Posterior vena cava (tissue), 2 donors: Measurements from ENCODE around the gene GRHL1. TPM values are rescaled to one million over a fixed set of nuclear protein-coding genes. Genes with fewer than 3 reads are reported as not detected.
"Not testable (repeated sequence)": the region's sequence is repeated elsewhere in the genome, so short reads cannot be mapped to it uniquely, and the experiment has no call there.

ENCODE experiments used
- DNase-seq: peaks from one replicate; pipeline ENCODE4 v3.0.0-alpha.2; 2020; ENCODE audit warnings: low spot score
- intact Hi-C, 2 donors: fragments of 100-400 bp; cut with DNase I; formaldehyde crosslinking; loops; one replicate each; pipeline versions ENCODE4 v1.14.1 to v1.14.2; 2022 to 2023
- total RNA-seq, 2 donors: library from RNA; stranded (reverse); fragmentation: NEBNext Ultra II Directional; extraction: Animal tissue kit (Norgen Biotek cat#: 25700); gene quantifications; one replicate each; pipeline ENCODE4 v1.2.1, GENCODE V29; 2021
- donor health status: DM: yes; HTN: yes; CAD: no.
- donor health status: DM: yes; HTN: yes; CAD: no.

GRHL1 gene
- total RNA-seq, 2 donors from 2014 or later, result 1.9 to 2.3 TPM

DNA sequence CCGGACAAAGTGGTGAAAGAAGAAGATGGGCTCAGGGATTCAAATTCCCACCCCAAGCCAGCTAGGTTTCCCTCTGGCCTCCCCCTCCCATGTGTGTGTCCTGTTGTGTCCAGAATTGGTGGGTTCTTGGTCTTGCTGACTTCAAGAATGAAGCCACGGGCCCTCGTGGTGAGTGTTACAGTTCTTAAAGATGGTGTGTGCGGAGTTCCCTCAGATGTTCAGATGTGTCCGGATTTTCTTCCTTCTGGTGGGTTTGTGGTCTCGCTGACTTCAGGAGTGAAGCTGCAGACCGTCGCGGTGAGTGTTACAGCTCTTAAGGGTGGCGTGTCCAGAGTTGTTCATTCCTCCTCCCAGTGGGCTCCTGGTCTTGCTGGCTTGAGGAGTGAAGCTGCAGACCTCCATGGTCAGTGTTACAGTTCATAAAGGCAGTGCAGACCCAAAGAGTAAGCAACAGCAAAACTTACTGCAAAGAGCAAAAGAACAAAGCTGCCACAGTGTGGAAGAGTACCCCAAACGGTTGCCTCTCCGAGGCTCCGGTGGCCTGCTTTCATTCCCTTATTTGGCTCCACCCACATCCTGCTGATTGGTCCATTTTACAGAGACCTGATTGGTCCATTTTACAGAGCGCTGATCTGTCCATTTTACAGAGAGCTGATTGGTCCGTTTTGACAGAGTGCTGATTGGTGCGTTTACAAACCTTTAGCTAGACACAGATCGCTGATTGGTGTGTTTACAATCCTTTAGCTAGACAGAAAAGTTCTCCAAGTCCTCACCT is 54.2 kb downstream of the GRHL1 start:
- DNase-seq, result peak; percentile 22
- intact Hi-C loops, result no loop called here

DNA sequence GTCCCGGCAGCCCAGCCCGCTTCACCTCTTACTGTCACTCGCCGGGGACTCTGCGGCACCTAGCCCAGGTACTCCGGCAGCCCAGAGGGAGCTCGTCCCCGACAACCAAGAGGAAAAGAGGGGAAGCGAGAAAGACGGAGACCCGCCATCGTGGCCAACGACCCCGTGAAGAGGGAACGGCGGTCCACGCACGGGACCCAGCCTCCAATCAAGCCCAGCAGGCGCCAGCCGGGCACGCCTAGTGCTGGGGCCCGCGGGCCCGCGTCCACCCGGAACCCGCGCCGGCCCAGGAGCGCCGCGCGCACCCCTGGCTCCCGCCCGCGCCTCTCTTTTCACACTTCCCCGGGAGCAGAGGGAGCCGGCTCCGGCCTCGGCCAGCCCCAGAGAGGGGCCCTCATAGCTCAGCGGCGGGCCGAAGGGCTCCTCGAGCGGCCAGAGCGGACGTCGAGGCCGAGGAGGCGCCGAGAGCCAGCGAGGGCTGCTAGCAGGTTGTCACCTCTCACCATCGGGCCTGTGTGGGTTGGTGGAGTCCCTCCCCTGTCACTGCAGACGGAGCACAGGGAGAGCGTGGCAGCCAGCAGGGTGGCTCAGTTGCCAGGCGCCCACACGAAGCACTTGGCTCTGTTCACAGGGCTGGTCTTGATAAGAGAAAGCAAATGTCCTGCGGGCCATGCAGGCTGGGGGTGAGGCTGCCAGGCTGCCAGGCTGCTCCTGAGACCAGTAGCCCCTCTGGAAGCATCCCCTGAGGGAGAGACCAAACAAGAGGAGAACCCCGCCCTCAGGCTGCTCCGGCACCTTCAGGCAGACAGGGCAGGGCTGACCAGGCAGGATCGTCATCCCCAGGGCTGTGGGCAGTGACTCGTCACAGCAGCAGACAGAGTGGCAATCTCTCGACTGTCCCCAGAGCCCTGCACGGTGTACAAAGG is 55.0 kb downstream of the GRHL1 start:
- peak; percentile 77 for DNase-seq
- intact Hi-C loops, result no loop called here

DNA sequence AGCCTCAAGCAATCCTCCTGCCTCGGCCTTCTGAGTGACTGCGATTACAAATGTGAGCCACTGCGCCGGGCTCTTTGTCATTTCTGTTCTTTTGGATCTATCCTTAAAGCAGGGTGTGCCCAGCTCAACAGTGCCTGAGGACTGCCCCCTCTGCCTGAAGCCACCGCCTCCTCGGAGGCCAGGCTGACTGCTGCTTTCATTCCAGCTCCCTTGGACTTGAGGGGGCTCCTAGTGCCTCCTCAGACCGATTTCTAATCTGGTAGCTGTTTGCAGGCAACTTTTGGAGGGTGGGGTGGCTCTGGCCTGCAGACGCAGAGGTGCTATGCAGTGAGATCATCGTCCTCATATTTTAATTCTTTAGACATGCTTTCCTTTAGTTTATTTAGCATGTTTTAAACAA is 55.9 kb downstream of the GRHL1 start:
- DNase-seq, result peak; percentile 75
- intact Hi-C loops, result no loop called here

DNA sequence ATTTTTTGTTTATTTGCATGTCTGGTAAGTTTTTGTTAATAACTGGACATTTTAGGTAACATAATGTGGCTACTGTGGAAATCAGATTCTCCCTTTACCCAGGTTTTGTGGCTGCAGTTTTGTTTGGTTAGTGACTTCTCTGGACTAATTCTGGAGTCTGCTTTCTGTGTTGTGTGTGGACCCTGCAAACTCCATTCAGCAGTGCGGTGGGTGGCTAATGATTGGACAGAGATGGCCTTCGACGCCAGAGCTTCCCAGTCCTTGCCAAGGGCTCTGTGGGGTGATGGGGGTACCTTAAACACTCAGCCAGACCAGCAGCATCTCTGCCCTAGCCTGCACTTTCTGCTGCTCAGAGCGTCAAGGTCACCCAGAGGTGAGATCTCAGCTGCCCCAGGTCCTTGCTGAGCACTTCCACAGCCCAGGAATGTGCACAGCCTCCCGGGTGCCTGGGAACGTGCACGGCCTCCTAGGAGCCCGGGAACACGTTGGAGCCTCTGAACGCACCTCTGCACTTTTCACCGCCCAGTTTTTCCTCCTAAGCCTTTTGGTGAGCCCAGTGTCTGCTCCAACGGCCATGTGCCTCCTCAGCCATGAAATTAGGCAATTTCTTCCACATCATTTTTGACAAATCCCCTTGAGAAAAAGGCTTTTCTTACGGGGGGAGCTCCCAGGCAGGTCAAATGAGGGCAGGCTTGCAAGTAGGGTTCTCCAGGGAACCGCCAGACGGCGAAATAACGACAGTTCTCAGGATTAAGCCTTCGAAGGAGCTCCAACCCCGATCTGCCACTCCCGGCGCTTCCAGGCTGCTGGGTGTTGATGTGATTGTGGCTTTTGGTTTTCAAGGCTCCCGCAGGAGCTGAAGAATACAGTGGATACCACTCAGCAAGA is 56.7 kb downstream of the GRHL1 start:
- intact Hi-C loops, result no loop called here
- DNase-seq, result peak; percentile 81

DNA sequence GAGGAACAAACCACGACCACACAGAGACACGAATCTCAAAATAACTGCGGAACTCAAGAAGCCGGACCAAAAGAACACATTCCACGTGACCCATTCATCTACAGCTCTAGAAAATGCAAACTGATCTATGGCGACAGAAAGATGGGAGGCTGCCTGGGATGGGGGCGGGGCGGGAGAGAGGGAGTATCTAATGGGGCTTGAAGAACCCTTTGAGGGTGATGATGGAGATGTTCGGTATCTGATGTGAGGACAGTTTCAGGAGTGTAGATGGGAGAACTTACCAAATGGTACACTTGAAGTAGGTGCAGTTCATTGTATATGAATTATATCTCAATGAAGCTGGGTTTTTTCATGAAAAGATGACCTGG is 57.3 kb downstream of the GRHL1 start:
- peak; percentile 53 for DNase-seq
- intact Hi-C loops, result loop anchor here in 1 of 2 donors (1.0 kb wide), 1 partner anchor 165 kb away; the partner anchor contains the start of gene TAF1B

DNA sequence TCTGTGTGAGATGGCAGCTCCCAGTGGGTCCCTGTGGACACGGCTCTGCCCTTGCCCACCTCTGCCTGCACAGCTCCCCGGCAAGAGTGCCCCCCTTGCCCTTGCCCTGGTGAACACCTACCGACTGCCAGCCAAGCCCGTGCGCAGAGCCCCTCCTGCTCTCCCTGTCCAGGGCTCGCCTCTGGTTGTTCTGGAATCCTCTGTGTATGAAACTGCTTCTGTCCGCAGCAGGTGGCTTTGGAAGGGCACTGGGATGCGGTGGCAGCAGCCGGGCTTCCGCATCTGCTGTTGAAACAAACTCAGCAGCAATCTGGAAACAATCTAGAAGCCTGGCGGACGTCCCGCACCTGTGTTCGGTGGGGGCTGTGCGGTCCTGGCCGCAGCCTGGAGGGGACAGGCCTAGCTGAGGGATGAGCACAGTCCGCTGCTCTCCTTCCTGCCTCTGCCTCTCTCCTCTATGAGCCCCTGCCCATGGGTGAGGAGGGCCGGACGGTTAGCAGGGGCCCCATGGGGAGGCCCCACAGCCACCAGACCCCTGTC is 57.8 kb downstream of the GRHL1 start:
- DNase-seq, result peak; percentile 72
- intact Hi-C loops, result loop anchor here in 1 of 2 donors (1.0 kb wide), 1 partner anchor 166 kb away; the partner anchor contains the start of gene TAF1B

DNA sequence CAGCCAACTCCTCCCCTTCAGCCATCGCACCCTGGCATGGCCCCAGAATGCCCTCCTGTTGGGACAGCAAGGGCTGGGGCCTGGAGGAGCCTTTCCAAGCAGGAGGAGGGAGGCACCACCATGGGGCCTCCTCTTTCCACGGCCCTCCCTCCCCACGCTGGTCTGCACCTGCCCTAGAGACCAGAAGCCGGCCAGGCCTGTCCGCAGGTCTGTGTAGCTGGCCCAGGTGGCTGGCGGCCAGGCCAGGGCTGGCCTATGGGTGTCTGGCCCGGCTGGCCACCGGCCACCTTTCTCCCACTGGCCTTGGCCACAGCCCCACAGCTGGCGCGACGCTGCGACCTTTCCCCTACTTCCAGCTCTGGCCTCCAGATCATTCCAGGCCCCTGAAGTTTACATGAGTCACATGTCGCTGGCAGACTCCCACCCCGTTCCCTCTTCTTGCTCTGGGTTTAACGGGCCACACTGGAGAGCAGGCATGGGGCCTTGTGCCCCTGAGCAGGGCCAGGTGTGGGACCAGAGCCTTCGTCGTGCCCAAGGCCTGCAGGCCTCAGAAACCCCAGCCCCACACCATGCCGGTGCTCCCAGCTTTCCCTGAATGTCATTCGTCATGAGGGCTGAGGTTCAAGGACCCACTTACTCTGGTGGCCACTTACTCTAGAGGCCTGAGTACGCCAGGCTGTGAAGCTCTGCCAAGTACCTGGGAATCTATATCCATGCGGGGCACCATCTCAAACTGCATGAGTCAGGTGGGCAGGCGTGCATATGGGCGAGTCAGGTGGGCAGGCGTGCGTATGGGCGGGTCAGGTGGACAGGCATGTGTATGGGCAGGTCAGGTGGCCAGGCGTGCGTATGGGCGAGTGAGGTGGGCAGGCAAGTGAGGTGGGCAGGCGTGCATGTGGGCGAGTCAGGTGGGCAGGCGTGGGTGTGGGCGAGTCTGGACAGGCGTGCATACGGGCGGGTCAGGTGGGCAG is 58.6 kb downstream of the GRHL1 start:
- intact Hi-C loops, result loop anchor here in 1 of 2 donors (1.0 kb wide), 1 partner anchor 167 kb away; the partner anchor contains the start of gene TAF1B
- DNase-seq, result peak; percentile 93

DNA sequence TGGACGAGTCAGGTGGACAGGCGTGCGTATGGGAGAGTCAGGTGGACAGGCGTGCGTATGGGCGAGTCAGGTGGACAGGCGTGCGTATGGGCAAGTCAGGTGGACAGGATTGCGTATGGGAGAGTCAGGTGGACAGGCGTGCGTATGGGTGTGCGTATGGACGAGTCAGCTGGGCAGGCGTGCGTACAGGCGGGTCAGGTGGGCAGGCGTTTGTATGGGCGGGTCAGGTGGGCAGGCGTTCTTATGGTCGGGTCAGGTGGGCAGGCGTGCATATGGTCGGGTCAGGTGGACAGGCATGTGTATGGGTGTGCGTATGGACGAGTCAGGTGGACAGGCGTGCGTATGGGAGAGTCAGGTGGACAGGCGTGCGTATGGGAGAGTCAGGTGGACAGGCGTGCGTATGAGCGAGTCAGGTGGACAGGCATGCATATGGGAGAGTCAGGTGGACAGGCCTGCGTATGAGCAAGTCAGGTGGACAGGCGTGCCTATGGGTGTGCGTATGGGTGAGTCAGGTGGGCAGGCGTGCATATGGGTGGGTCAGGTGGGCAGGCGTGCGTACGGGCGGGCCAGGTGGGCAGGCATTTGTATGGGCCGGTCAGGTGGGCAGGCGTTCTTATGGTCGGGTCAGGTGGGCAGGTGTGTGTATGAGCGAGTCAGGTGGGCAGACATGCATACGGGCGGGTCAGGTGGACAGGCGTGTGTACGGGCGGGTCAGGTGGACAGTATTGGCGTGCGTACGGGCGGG is 59.5 kb downstream of the GRHL1 start:
- intact Hi-C loops, result not testable (repeated sequence)
- peak; percentile 79 for DNase-seq

DNA sequence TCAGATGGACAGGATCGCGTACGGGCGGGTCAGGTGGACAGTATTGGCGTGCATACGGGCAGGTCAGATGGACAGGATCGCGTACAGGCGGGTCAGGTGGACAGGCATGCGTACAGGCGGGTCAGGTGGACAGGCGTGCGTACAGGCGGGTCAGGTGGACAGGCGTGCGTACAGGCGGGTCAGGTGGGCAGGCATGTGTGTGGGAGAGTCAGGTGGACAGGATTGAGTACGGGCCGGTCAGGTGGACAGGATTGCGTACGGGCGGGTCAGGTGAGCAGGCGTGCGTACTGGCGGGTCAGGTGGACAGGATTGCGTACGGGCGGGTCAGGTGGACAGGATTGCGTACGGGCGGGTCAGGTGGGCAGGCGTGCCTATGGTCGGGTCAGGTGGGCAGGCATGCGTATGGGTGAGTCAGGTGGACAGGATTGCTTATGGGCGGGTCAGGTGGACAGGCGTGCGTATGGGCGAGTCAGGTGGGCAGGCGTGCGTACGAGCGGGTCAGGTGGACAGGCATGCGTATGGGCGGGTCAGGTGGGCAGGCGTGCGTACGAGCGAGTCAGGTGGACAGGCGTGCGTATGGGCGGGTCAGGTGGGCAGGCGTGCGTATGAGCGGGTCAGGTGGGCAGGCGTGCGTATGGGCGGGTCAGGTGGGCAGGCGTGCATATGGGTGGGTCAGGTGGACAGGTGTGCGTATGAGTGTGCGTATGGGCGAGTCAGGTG is 60.3 kb downstream of the GRHL1 start:
- intact Hi-C loops, result not testable (repeated sequence)
- peak; percentile 64 for DNase-seq

DNA sequence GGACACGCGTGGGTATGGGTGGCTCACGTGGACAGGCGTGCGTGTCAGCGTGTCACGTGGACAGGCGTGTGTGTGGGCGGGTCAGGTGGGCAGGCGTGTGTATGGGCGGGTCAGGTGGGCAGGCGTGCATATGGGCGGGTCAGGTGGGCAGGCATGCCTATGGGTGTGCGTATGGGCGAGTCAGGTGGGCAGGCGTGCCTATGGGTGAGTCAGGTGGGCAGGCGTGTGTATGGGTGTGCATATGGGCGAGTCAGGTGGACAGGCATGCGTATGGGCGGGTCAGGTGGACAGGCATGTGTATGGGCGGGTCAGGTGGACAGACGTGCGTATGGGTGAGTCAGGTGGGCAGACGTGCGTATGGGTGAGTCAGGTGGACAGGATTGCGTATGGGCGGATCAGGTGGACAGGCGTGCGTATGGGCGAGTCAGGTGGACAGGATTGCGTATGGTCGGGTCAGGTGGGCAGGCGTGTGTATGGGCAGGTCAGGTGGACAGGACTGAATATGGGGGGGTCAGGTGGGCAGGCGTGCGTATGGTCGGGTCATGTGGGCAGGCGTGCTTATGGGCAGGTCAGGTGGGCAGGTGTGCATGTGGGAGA is 61.0 kb downstream of the GRHL1 start:
- intact Hi-C loops, result not testable (repeated sequence)

DNA sequence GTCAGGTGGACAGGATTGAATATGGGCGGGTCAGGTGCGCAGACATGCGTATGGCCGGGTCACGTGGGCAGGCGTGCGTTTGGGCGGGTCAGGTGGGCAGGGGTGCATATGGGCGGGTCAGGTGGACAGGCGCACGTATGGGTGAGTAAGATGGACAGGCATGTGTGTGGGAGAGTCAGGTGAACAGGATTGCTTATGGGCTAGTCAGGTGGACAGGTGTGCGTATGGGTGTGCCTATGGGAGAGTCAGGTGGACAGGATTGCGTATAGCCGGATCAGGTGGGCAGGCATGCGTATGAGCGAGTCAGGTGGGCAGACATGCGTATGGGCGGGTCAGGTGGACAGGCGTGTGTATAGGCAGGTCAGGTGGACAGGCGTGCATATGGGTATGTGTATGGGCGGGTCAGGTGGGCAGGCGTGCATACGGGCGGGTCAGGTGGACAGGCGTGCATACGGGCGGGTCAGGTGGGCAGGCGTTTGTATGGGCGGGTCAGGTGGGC is 61.5 kb downstream of the GRHL1 start:
- peak; percentile 81 for DNase-seq
- intact Hi-C loops, result no loop called here

More for the DNA sequence above, 61.0 kb downstream of the GRHL1 start:
- DNase-seq, result peak; percentile 28

DNA sequence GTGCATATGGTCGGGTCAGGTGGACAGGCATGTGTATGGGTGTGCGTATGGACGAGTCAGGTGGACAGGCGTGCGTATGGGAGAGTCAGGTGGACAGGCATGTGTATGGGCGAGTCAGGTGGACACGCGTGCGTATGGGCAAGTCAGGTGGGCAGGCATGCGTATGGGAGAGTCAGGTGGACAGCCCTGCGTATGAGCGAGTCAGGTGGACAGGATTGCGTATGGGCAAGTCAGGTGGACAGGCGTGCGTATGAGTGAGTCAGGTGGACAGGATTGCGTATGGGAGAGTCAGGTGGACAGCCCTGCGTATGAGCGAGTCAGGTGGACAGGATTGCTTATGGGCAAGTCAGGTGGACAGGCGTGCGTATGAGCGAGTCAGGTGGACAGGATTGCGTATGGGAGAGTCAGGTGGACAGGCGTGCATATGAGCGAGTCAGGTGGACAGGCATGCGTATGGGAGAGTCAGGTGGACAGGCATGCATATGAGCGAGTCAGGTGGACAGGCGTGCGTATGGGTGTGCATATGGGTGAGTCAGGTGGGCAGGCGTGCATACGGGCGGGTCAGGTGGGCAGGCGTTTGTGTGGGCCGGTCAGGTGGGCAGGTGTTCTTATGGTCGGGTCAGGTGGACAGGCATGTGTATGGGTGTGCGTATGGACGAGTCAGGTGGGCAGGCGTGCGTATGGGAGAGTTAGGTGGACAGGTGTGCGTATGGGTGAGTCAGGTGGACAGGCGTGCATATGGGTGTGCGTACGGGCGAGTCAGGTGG is 62.3 kb downstream of the GRHL1 start:
- intact Hi-C loops, result not testable (repeated sequence)
- DNase-seq, result peak; percentile 38

DNA sequence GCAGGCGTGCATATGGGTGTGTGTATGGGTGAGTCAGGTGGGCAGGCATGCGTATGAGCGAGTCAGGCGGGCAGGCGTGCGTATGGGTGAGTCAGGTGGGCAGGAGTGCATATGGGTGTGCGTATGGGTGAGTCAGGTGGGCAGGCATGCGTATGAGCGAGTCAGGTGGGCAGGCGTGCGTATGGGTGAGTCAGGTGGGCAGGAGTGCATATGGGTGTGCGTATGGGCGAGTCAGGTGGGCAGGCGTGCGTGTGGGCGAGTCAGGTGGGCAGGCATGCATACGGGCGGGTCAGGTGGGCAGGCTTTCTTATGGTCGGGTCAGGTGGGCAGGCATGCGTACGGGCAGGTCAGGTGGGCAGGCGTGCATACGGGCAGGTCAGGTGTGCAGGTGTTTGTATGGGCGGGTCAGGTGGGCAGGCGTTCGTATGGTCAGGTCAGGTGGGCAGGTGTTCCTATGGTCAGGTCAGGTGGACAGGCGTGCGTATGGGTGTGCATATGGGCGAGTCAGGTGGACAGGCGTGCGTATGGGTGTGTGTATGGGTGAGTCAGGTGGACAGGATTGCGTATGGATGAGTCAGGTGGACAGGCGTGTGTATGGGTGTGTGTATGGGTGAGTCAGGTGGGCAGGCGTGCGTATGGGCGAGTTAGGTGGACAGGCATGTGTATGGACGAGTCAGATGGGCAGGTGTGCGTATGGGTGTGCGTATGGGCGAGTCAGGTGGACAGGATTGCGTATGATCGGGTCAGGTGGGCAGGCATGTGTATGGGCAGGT is 63.1 kb downstream of the GRHL1 start:
- DNase-seq, result peak; percentile 73
- intact Hi-C loops, result no loop called here

DNA sequence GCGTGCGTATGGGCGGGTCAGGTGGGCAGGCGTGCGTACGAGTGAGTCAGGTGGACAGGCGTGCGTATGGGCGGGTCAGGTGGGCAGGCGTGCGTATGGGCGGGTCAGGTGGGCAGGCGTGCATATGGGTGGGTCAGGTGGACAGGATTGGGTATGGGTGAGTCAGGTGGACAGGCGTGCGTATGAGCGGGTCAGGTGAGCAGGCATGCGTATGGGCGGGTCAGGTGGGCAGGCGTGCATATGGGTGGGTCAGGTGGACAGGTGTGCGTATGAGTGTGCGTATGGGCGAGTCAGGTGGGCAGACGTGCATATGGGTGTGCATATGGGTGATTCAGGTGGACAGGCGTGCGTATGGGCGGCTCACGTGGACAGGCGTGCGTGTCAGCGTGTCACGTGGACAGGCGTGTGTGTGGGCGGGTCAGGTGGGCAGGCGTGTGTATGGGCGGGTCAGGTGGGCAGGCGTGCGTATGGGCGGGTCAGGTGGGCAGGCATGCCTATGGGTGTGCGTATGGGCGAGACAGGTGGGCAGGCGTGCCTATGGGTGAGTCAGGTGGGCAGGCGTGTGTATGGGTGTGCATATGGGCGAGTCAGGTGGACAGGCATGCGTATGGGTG is 64.0 kb downstream of the GRHL1 start:
- DNase-seq, result peak; percentile 42
- intact Hi-C loops, result not testable (repeated sequence)
